HG03103 (cell line): Measurements from ENCODE around the gene RPL5.

ENCODE experiments used
- ATAC-seq: cut with Tn5 transposase; IDR thresholded peaks from one replicate; pipeline ENCODE4 v1.9.1; 2021; ENCODE audit warnings: low read depth; ENCODE audit not compliant: unreplicated experiment

RPL5 gene

GRCh38 chr1:92851729-92852128, 19.9 kb downstream of the RPL5 start:
- no peak for ATAC-seq

- no peak for ATAC-seq
These were observed 21.5 kb downstream of the RPL5 start for GRCh38 chr1:92853299-92853698.

- ATAC-seq: no peak
These were observed 22.4 kb downstream of the RPL5 start for GRCh38 chr1:92854101-92854785.

GRCh38 chr1:92855236-92855635, 23.4 kb downstream of the RPL5 start:
- ATAC-seq: no peak

- no peak for ATAC-seq
These were observed 26.0 kb downstream of the RPL5 start for GRCh38 chr1:92857817-92858216.

GRCh38 chr1:92858564-92859399, 26.9 kb downstream of the RPL5 start:
- no peak for ATAC-seq

GRCh38 chr1:92859400-92860039, 27.7 kb downstream of the RPL5 start:
- no peak for ATAC-seq

- ATAC-seq: no peak
These were observed 30.8 kb downstream of the RPL5 start for GRCh38 chr1:92862605-92863004.

- no peak for ATAC-seq
These were observed 32.3 kb downstream of the RPL5 start for GRCh38 chr1:92864131-92864530.

- no peak for ATAC-seq
These were observed 38.8 kb downstream of the RPL5 start for GRCh38 chr1:92870591-92870990.

GRCh38 chr1:92872719-92873118, 40.9 kb downstream of the RPL5 start:
- no peak for ATAC-seq

GRCh38 chr1:92874987-92875386, 43.1 kb downstream of the RPL5 start:
- ATAC-seq: no peak

- no peak for ATAC-seq
These were observed 44.5 kb downstream of the RPL5 start for GRCh38 chr1:92876351-92876750.

- ATAC-seq: no peak
These were observed 45.4 kb downstream of the RPL5 start for GRCh38 chr1:92877081-92877711.

- ATAC-seq: no peak
These were observed 46.0 kb downstream of the RPL5 start for GRCh38 chr1:92877792-92878191.

GRCh38 chr1:92879316-92879968, 47.6 kb downstream of the RPL5 start:
- ATAC-seq: no peak

- no peak for ATAC-seq
These were observed 49.6 kb downstream of the RPL5 start for GRCh38 chr1:92881391-92881790.

- no peak for ATAC-seq
These were observed 51.0 kb downstream of the RPL5 start for GRCh38 chr1:92882819-92883218.

- ATAC-seq: no peak
These were observed 51.5 kb downstream of the RPL5 start for GRCh38 chr1:92883297-92883696.

- no peak for ATAC-seq
These were observed 52.4 kb downstream of the RPL5 start for GRCh38 chr1:92884195-92884594.
